K562 (cell line): ENCODE results near the gene LBR. TPM values are rescaled to one million over a fixed set of nuclear protein-coding genes. Genes with fewer than 3 reads are reported as not detected.

ENCODE experiments used
- BCOR ChIP-seq: fragments of 450-650 bp; IDR thresholded peaks from 2 replicates; pipeline ENCODE4 v1.6.1; 2016
- CCNT2 ChIP-seq: IDR thresholded peaks from 2 replicates; pipeline ENCODE4 v1.6.1; 2011; ENCODE audit warnings: borderline replicate concordance, low read depth, mild to moderate bottlenecking, moderate library complexity, mixed read lengths, low read length; ENCODE audit not compliant: insufficient read length; ENCODE audit errors: extremely low read depth
- DPF2 ChIP-seq: fragments of 450-650 bp; IDR thresholded peaks from 2 replicates; pipeline ENCODE4 v1.6.1; 2016
- EP400 ChIP-seq: fragments of 450-650 bp; IDR thresholded peaks from 2 replicates; pipeline ENCODE4 v1.6.1; 2017; ENCODE audit warnings: antibody characterized with exemption, mild to moderate bottlenecking, moderate library complexity
- ETV6 ChIP-seq, 3 experiments: fragments of 150-350 bp in 1 of 3; sonication (generic) in 1 of 3; formaldehyde crosslinking in 1 of 3; IDR thresholded peaks; 2 replicates each; pipeline versions ENCODE4 v1.6.1 to v1.8.0; 2014 to 2022; ENCODE audit warnings: borderline replicate concordance in 2 of 3, low read depth in 2 of 3, antibody characterized with exemption in 1 of 3, low read length in 1 of 3, mild to moderate bottlenecking in 1 of 3, missing genetic modification reagents in 1 of 3
- GABPA ChIP-seq: fragments of 200-800 bp; sonication (Bioruptor generic); conservative IDR thresholded peaks from 2 replicates; pipeline ENCODE4 v1.6.1; 2016; ENCODE audit warnings: low read depth, missing genetic modification characterization, missing compliant biosample characterization
- GTF2B ChIP-seq: IDR thresholded peaks from 2 replicates; pipeline ENCODE4 v1.6.1; 2011; ENCODE audit not compliant: insufficient read length; ENCODE audit errors: extremely low read depth
- HNRNPH1 ChIP-seq: fragments of 200-400 bp; formaldehyde crosslinking; optimal IDR thresholded peaks from 2 replicates; pipeline ENCODE3; 2017; ENCODE audit warnings: low read depth, mild to moderate bottlenecking, low read length, moderate library complexity
- JUNB ChIP-seq: fragments of 450-650 bp; formaldehyde crosslinking; conservative IDR thresholded peaks from 2 replicates; pipeline ENCODE4 v1.4.0; 2020; ENCODE audit warnings: mild to moderate bottlenecking
- LEF1 ChIP-seq: fragments of 450-650 bp; IDR thresholded peaks from 2 replicates; pipeline ENCODE4 v1.6.1; 2016; ENCODE audit warnings: mild to moderate bottlenecking
- MAFF ChIP-seq: IDR thresholded peaks from 2 replicates; pipeline ENCODE4 v1.6.1; 2012; ENCODE audit warnings: low read length, improper control_type of control experiment
- MCM5 ChIP-seq: fragments of 450-650 bp; IDR thresholded peaks from 2 replicates; pipeline ENCODE4 v1.6.1; 2016; ENCODE audit warnings: low read depth
- MTA1 ChIP-seq: fragments of 450-650 bp; IDR thresholded peaks from 2 replicates; pipeline ENCODE4 v1.6.1; 2017; ENCODE audit warnings: borderline replicate concordance
- RBM22 ChIP-seq: fragments of 200-400 bp; formaldehyde crosslinking; IDR thresholded peaks from 2 replicates; pipeline ENCODE4 v1.6.1; 2018; ENCODE audit warnings: low read length, low read depth; ENCODE audit not compliant: poor library complexity, severe bottlenecking
- RCOR1 ChIP-seq, 2 experiments: IDR thresholded peaks; 2 replicates each; pipeline ENCODE4 v1.6.1; 2012; ENCODE audit warnings: low read depth in 2 of 2, low read length in 2 of 2, borderline replicate concordance in 1 of 2, improper control_type of control experiment in 1 of 2
- RFX1 ChIP-seq: fragments of 450-650 bp; IDR thresholded peaks from 2 replicates; pipeline ENCODE4 v1.6.1; 2016; ENCODE audit warnings: mild to moderate bottlenecking, moderate library complexity
- SMAD4 ChIP-seq: fragments of 250-450 bp; sonication (Bioruptor Pico); conservative IDR thresholded peaks from 2 replicates; pipeline ENCODE4 v1.8.0; 2021; ENCODE audit warnings: inconsistent platforms, mild to moderate bottlenecking, moderate library complexity
- TAF9B ChIP-seq: fragments of 450-650 bp; IDR thresholded peaks from 2 replicates; pipeline ENCODE4 v1.6.1; 2018; ENCODE audit warnings: mild to moderate bottlenecking; ENCODE audit not compliant: partially characterized antibody
- THAP12 ChIP-seq: fragments of 250-450 bp; sonication (Bioruptor Pico); IDR thresholded peaks from 2 replicates; pipeline ENCODE4 v1.9.0; 2021; ENCODE audit warnings: mild to moderate bottlenecking, inconsistent platforms
- YBX1 ChIP-seq: fragments of 450-650 bp; IDR thresholded peaks from 2 replicates; pipeline ENCODE4 v1.7.1; 2016; ENCODE audit warnings: mild to moderate bottlenecking
- ZNF395 ChIP-seq: fragments of 200-800 bp; sonication (Bioruptor generic); IDR thresholded peaks from 2 replicates; pipeline ENCODE4 v1.6.1; 2017; ENCODE audit warnings: missing genetic modification characterization, missing compliant biosample characterization
- polyA plus RNA-seq, 8 experiments: library from polyadenylated mRNA; depleted of rRNA in 4 of 8; stranded (reverse) in 5 of 8; unstranded in 3 of 8; fragments of >200 nt; fragmentation: Nextera tagmentation in 2 of 8; fragmentation: Illumina TruSeq in 1 of 8; extraction: Ambion mirVana in 2 of 8; extraction: Trizol in 1 of 8; gene quantifications; 2 replicates each; pipeline versions ENCODE4 v1.2.1 to v1.2.3, GENCODE V29; 2011 to 2014; ENCODE audit warnings: inconsistent platforms in 1 of 8, missing spikeins in 1 of 8
- total RNA-seq, 7 experiments: library from RNA; depleted of rRNA in 6 of 7; stranded (reverse); fragments of >200 nt in 6 of 7; fragmentation: Illumina TruSeq in 2 of 7; extraction: Trizol in 2 of 7; gene quantifications; 2 replicates each; pipeline versions ENCODE4 v1.2.1 to v1.2.3, GENCODE V29; 2011 to 2021; ENCODE audit warnings: low replicate concordance in 1 of 7
- TF ChIP-seq, protein P1 (sequence below): fragments of 450-650 bp; formaldehyde crosslinking; conservative IDR thresholded peaks from 2 replicates; pipeline ENCODE4 v1.4.0; 2022; ENCODE audit warnings: mild to moderate bottlenecking, missing genetic modification characterization

The LBR gene
- total and polyA plus RNA-seq, 9 of the 15 experiments (the other 6 are each of a cell fraction or from before 2014, with no cell fraction given), result 102 to 229 (median 197) TPM

DNA sequence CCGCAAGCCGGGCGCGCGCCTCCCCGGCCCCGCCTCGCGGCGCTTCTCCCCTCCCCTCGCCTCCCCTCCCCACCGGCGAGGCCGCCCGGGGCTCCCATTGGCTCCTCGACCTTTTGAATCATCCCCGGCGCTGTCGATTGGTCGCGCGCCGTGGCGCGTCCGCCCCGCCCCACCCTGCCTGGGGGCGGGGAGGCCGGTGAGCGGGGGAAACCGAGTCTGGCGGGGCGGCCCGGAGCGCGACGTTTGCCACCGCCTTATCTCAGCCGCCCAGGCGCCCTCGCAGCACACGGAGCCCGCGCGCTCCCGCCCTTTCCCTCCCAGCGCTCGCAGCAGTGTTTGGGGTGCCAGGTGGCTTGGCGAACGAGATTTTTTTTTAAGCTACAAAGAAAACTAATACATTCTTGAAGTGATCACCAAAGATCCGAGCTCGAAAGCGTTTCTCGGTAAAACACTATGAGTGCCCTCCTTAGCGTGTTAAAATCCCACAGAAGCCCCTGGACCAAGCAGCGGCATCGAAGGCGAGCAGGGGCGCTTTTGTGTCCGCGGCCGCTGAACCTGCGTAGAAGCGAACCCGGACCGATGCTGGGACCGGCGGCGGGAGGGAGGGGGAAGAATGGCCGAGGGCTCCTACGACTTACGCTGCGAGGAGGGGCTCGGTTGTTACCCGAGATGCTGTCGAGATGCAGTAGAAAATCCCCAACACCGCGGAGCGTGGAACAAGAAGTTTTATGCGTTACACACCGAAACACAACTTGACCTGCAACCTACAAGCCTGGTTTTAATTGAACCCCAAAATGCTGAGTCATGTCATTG is 436 bp upstream of the LBR start (continued):
- peak; percentile 63 for TF ChIP-seq TAF9B
- no peak for TF ChIP-seq ETV6 (IDR thresholded peaks at IDR 0.05; ENCODE audit: borderline replicate concordance in 1 of 2, low read depth in 2 of 2, low read length in 1 of 2)
- TF ChIP-seq ETV6 (CRISPR knock-in tag; IDR thresholded peaks at IDR 0.05; ENCODE audit: borderline replicate concordance), result no peak
- TF ChIP-seq RBM22, result peak; percentile 6
- peak; percentile 51 for TF ChIP-seq BCOR
- no peak for TF ChIP-seq YBX1
- no peak for TF ChIP-seq GTF2B
- peak; percentile 100 for TF ChIP-seq CCNT2
- TF ChIP-seq MTA1, result 0 out of 2 replicates have a peak, but pooled peaks have one; percentile 41
- peak; percentile 16 for TF ChIP-seq GABPA (tag)
- TF ChIP-seq RFX1, result no peak
- TF ChIP-seq ZNF395 (CRISPR knock-in tag), result peak; percentile 90
- TF ChIP-seq EP400, result peak; percentile 81
- TF ChIP-seq, protein P1, sequence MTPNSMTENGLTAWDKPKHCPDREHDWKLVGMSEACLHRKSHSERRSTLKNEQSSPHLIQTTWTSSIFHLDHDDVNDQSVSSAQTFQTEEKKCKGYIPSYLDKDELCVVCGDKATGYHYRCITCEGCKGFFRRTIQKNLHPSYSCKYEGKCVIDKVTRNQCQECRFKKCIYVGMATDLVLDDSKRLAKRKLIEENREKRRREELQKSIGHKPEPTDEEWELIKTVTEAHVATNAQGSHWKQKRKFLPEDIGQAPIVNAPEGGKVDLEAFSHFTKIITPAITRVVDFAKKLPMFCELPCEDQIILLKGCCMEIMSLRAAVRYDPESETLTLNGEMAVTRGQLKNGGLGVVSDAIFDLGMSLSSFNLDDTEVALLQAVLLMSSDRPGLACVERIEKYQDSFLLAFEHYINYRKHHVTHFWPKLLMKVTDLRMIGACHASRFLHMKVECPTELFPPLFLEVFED (CRISPR knock-in tag), result no peak
- TF ChIP-seq SMAD4, result peak; percentile 84
- TF ChIP-seq DPF2, result peak; percentile 92
- TF ChIP-seq LEF1, result peak; percentile 81; the same call in 1 of the 2 replicates
- TF ChIP-seq RCOR1 (IDR thresholded peaks at IDR 0.05; ENCODE audit: borderline replicate concordance in 1 of 2, low read depth in 2 of 2, low read length in 2 of 2), result peak in 1 of 2 experiments; percentile 87; a peak in 2 of 4 replicates
- TF ChIP-seq THAP12 (CRISPR knock-in tag), result 0 out of 2 replicates have a peak, but pooled peaks have one; percentile 8
- TF ChIP-seq MCM5, result no peak
- no peak for TF ChIP-seq HNRNPH1
- peak; percentile 2; the same call in 1 of the 2 replicates for TF ChIP-seq JUNB (CRISPR knock-in tag)
- TF ChIP-seq MAFF, result peak; percentile 100
